ENCODE results near the gene GHR. TPM values are rescaled to one million over a fixed set of nuclear protein-coding genes. Genes with fewer than 3 reads are reported as not detected.

The GHR gene
- total RNA-seq, 1 experiment from 2014 or later: 2.2 TPM

DNA sequence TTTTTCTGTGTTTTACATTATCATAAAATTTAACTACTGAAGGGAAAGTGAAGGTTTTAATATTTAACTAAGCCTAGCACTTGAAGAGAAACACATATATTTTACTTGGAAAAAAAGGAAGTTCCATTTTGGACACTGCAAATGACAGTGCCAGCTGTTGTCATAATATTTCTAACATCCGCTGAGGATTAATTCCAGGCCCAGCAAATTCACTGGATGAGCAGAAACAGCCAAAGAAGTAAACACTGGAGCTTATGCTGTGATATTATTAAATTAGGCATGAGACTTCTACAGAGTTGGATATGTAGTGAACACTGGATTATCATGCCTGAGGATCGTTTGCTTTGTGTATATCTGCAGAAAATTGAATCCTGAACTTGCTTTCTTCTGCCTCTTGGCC, 67.6 kb downstream of the GHR start:
- TF ChIP-seq EZH2 (IDR thresholded peaks at IDR 0.05; ENCODE audit: low read length, unreplicated experiment) (no peak), CTCF (conservative IDR thresholded peaks at IDR 0.05; ENCODE audit: low read depth, low read length) (no peak), EZH2phosphoT487 (IDR thresholded peaks at IDR 0.05; ENCODE audit: borderline replicate concordance, low read length) (no peak)
- intact Hi-C loops (cut with micrococcal nuclease): no loop called here
- H3F3A ChIP-seq (ENCODE audit: low read length, unreplicated experiment): no peaks in the 10 kb centered on the region
- no peaks in the 10 kb centered on the region for H3K27me3 ChIP-seq (ENCODE audit: low read length)
- no peak for DNase-seq
- H3K27ac ChIP-seq (ENCODE audit: low read length): no peak overlapping the region
- H3K9me2 ChIP-seq (replicated peaks; ENCODE audit: low read length): no peaks in the 10 kb centered on the region
- no peak overlapping the region for H3K4me2 ChIP-seq (ENCODE audit: low read length)
- CTCF ChIA-PET: no interaction called here
- H4K20me1 ChIP-seq (ENCODE audit: low read length): no peaks in the 10 kb centered on the region
- H3K79me2 ChIP-seq (ENCODE audit: low read length): no peaks in the 10 kb centered on the region
- H3K4me3 ChIP-seq (ENCODE audit: low read length): no peak overlapping the region
- no peaks in the 10 kb centered on the region for H3K36me3 ChIP-seq (ENCODE audit: low read depth, low read length)
- no peak for ATAC-seq
- no peak overlapping the region for H2AFZ ChIP-seq (ENCODE audit: low read length)
- H3K9ac ChIP-seq (ENCODE audit: low read length): no peak overlapping the region
- peaks cover 10% of the 10 kb centered on the region; the same call in 1 of the 2 replicates for H3K4me1 ChIP-seq (ENCODE audit: insufficient read depth, low read length)
- no peaks in the 10 kb centered on the region for H3K9me3 ChIP-seq (ENCODE audit: low read length)
- POLR2A ChIA-PET (ENCODE audit: unreplicated experiment): no interaction called here
- BruUV-seq (replicated peaks): no TSS peak

DNA sequence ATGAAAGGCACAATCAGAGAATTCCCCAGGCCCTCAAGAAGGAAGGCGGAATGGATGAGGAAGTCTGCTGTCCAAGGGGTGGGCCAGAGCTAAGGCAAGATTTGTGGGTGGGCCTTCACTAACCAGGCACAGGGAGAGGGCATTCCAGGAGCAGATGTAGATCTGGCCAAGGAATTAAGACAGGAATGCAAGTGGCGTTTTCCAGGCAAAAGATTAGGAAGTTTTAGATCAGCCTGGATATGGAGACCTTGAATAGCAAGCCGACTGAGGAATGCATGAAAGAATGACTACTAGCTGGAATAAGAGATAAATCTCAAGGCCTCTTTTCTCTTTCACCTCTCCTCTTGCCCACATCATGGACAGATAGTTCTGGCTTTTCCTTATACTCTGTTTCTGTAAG, 68.5 kb downstream of the GHR start:
- BruUV-seq (replicated peaks): no TSS peak
- no peak overlapping the region for H2AFZ ChIP-seq (ENCODE audit: low read length)
- DNase-seq (no peak), ATAC-seq (no peak)
- no peaks in the 10 kb centered on the region for H3K9me2 ChIP-seq (replicated peaks; ENCODE audit: low read length)
- H3K4me1 ChIP-seq (ENCODE audit: insufficient read depth, low read length): peaks cover 10% of the 10 kb centered on the region; the same call in 1 of the 2 replicates
- H3F3A ChIP-seq (ENCODE audit: low read length, unreplicated experiment): no peaks in the 10 kb centered on the region
- TF ChIP-seq CTCF (conservative IDR thresholded peaks at IDR 0.05; ENCODE audit: low read depth, low read length) (no peak), EZH2phosphoT487 (IDR thresholded peaks at IDR 0.05; ENCODE audit: borderline replicate concordance, low read length) (no peak), EZH2 (IDR thresholded peaks at IDR 0.05; ENCODE audit: low read length, unreplicated experiment) (no peak)
- H3K79me2 ChIP-seq (ENCODE audit: low read length): no peaks in the 10 kb centered on the region
- ChIA-PET POLR2A (ENCODE audit: unreplicated experiment) (no interaction called here), CTCF (no interaction called here)
- intact Hi-C loops (cut with micrococcal nuclease): no loop called here
- H3K27ac ChIP-seq (ENCODE audit: low read length): no peak overlapping the region
- no peaks in the 10 kb centered on the region for H4K20me1 ChIP-seq (ENCODE audit: low read length)
- H3K27me3 ChIP-seq (ENCODE audit: low read length): no peaks in the 10 kb centered on the region
- H3K36me3 ChIP-seq (ENCODE audit: low read depth, low read length): no peaks in the 10 kb centered on the region
- H3K9ac ChIP-seq (ENCODE audit: low read length): no peak overlapping the region
- no peaks in the 10 kb centered on the region for H3K9me3 ChIP-seq (ENCODE audit: low read length)
- H3K4me2 ChIP-seq (ENCODE audit: low read length): no peak overlapping the region
- H3K4me3 ChIP-seq (ENCODE audit: low read length): no peak overlapping the region

DNA sequence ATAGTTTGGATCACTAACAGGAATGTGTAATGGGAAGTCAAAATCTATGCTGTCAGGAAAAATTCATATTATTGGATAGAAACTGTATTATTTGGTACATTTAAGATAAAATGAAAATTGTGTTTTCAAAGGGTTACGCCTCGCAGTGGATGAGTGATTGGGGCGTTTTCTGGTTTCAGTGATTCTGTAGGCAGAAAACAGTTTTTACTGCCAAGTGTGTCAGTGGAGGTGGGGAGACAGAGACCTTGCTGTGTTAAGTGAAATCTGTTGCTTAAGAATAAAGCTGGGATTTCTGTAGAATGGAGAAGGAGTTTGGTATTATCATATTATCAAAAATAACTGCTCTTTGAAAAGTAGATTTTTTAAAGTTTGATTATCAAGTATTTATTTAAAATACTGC, 69.7 kb downstream of the GHR start:
- H3K9me2 ChIP-seq (replicated peaks; ENCODE audit: low read length): no peaks in the 10 kb centered on the region
- no TSS peak for BruUV-seq (replicated peaks)
- no peaks in the 10 kb centered on the region for H3K36me3 ChIP-seq (ENCODE audit: low read depth, low read length)
- H3F3A ChIP-seq (ENCODE audit: low read length, unreplicated experiment): no peaks in the 10 kb centered on the region
- H3K9ac ChIP-seq (ENCODE audit: low read length): no peak overlapping the region
- ChIA-PET CTCF (no interaction called here), POLR2A (ENCODE audit: unreplicated experiment) (no interaction called here)
- no peaks in the 10 kb centered on the region for H3K9me3 ChIP-seq (ENCODE audit: low read length)
- H2AFZ ChIP-seq (ENCODE audit: low read length): no peak overlapping the region
- H3K4me1 ChIP-seq (ENCODE audit: insufficient read depth, low read length): peaks cover 6% of the 10 kb centered on the region; the same call in 1 of the 2 replicates
- no peaks in the 10 kb centered on the region for H3K79me2 ChIP-seq (ENCODE audit: low read length)
- no peak for DNase-seq
- TF ChIP-seq EZH2 (IDR thresholded peaks at IDR 0.05; ENCODE audit: low read length, unreplicated experiment) (no peak), CTCF (conservative IDR thresholded peaks at IDR 0.05; ENCODE audit: low read depth, low read length) (no peak), EZH2phosphoT487 (IDR thresholded peaks at IDR 0.05; ENCODE audit: borderline replicate concordance, low read length) (no peak)
- intact Hi-C loops (cut with micrococcal nuclease): no loop called here
- no peaks in the 10 kb centered on the region for H4K20me1 ChIP-seq (ENCODE audit: low read length)
- H3K27ac ChIP-seq (ENCODE audit: low read length): no peak overlapping the region
- H3K4me2 ChIP-seq (ENCODE audit: low read length): no peak overlapping the region
- no peak overlapping the region for H3K4me3 ChIP-seq (ENCODE audit: low read length)
- no peak for ATAC-seq
- H3K27me3 ChIP-seq (ENCODE audit: low read length): no peaks in the 10 kb centered on the region

Data from PC-3 (cell line).